MM.1S (cell line): Measurements from ENCODE around the gene FHDC1.

ENCODE experiments used
- DNase-seq: peaks from one replicate; pipeline ENCODE4 v3.0.0-alpha.2; 2015
- H2AFZ ChIP-seq: fragments of 300-600 bp; sonication (generic); 2 replicates; pipeline ENCODE4 v1.6.0; 2016; ENCODE audit warnings: antibody characterized with exemption, low read length
- H3F3A ChIP-seq: fragments of 300-600 bp; sonication (generic); 2 replicates; pipeline ENCODE4 v1.6.1; 2016; ENCODE audit warnings: mild to moderate bottlenecking, antibody characterized with exemption, low read length, moderate library complexity, mixed read lengths; ENCODE audit not compliant: insufficient read depth
- H3K27ac ChIP-seq: fragments of 300-600 bp; sonication (generic); 2 replicates; pipeline ENCODE4 v1.5.1; 2016; ENCODE audit warnings: mild to moderate bottlenecking, low read length
- H3K27me3 ChIP-seq: fragments of 300-600 bp; sonication (generic); replicated peaks from 2 replicates; pipeline ENCODE4 v1.6.0; 2016; ENCODE audit warnings: low read length; ENCODE audit not compliant: insufficient read depth
- H3K36me3 ChIP-seq: fragments of 300-600 bp; sonication (generic); replicated peaks from 2 replicates; pipeline ENCODE4 v1.6.1; 2016; ENCODE audit warnings: mild to moderate bottlenecking, low read length, mixed read lengths; ENCODE audit not compliant: insufficient read depth
- H3K4me1 ChIP-seq: fragments of 300-600 bp; sonication (generic); 2 replicates; pipeline ENCODE4 v1.6.1; 2016; ENCODE audit warnings: low read length, mixed read lengths
- H3K4me2 ChIP-seq: fragments of 300-600 bp; sonication (generic); 2 replicates; pipeline ENCODE4 v1.6.0; 2016; ENCODE audit warnings: low read depth, low read length
- H3K4me3 ChIP-seq: fragments of 300-600 bp; sonication (generic); 2 replicates; pipeline ENCODE4 v1.5.1; 2016; ENCODE audit warnings: low read length, mixed read lengths
- H3K79me2 ChIP-seq: fragments of 300-600 bp; sonication (generic); 2 replicates; pipeline ENCODE4 v1.6.1; 2016; ENCODE audit warnings: mixed run types, low read length, mixed read lengths
- H3K9ac ChIP-seq: fragments of 300-600 bp; sonication (generic); 2 replicates; pipeline ENCODE4 v1.6.1; 2016; ENCODE audit warnings: low read length, mixed read lengths
- H3K9me2 ChIP-seq: fragments of 300-600 bp; sonication (generic); replicated peaks from 2 replicates; pipeline ENCODE4 v1.6.1; 2016; ENCODE audit warnings: mild to moderate bottlenecking, low read length, mixed read lengths; ENCODE audit not compliant: insufficient read depth
- H3K9me3 ChIP-seq: fragments of 300-600 bp; sonication (generic); replicated peaks from 2 replicates; pipeline ENCODE4 v1.6.1; 2016; ENCODE audit warnings: mild to moderate bottlenecking, low read length, mixed read lengths; ENCODE audit not compliant: insufficient read depth
- H4K20me1 ChIP-seq: fragments of 300-600 bp; sonication (generic); 2 replicates; pipeline ENCODE4 v1.6.1; 2016; ENCODE audit warnings: mild to moderate bottlenecking, low read length, moderate library complexity, mixed read lengths; ENCODE audit not compliant: insufficient read depth
- CTCF ChIP-seq: fragments of 300-600 bp; sonication (generic); IDR thresholded peaks from 2 replicates; pipeline ENCODE4 v1.5.1; 2016; ENCODE audit warnings: antibody characterized with exemption, low read length, mixed read lengths
- EZH2 ChIP-seq: fragments of 300-600 bp; sonication (generic); optimal IDR thresholded peaks from 2 replicates; pipeline ENCODE3; 2017; ENCODE audit warnings: low read depth, mild to moderate bottlenecking, antibody characterized with exemption, low read length, mixed read lengths
- EZH2phosphoT487 ChIP-seq: fragments of 300-600 bp; sonication (generic); IDR thresholded peaks from 2 replicates; pipeline ENCODE4 v1.6.1; 2018; ENCODE audit warnings: antibody characterized with exemption, low read length

Gene FHDC1

GRCh38 chr4:152973629-152974467, 37.7 kb downstream of the FHDC1 start:
- no peaks in the 10 kb centered on the region for H3K36me3 ChIP-seq
- no peak overlapping the region for H2AFZ ChIP-seq
- H3K9me3 ChIP-seq = no peaks in the 10 kb centered on the region
- no peaks in the 10 kb centered on the region for H3K9me2 ChIP-seq
- H3K4me3 ChIP-seq = no peak overlapping the region
- H4K20me1 ChIP-seq = no peaks in the 10 kb centered on the region
- no peak overlapping the region for H3K9ac ChIP-seq
- no peaks in the 10 kb centered on the region for H3K27me3 ChIP-seq
- H3K79me2 ChIP-seq = no peaks in the 10 kb centered on the region
- no peaks in the 10 kb centered on the region for H3K4me1 ChIP-seq
- no peak for DNase-seq
- no peak overlapping the region for H3K27ac ChIP-seq
- no peaks in the 10 kb centered on the region for H3F3A ChIP-seq
- TF ChIP-seq EZH2 (no peak), CTCF (no peak), EZH2phosphoT487 (no peak)
- no peak overlapping the region for H3K4me2 ChIP-seq

- Histone ChIP-seq H3K4me1 (no peaks in the 10 kb centered on the region), H3K27me3 (no peaks in the 10 kb centered on the region), H3K9me2 (no peaks in the 10 kb centered on the region), H3K4me2 (no peak overlapping the region), H3K9ac (no peak overlapping the region), H3K4me3 (no peak overlapping the region), H3F3A (no peaks in the 10 kb centered on the region), H3K79me2 (no peaks in the 10 kb centered on the region), H2AFZ (no peak overlapping the region), H3K9me3 (no peaks in the 10 kb centered on the region), H4K20me1 (no peaks in the 10 kb centered on the region), H3K36me3 (no peaks in the 10 kb centered on the region), H3K27ac (no peak overlapping the region)
- TF ChIP-seq CTCF = no peak
- no peak for TF ChIP-seq EZH2
- TF ChIP-seq EZH2phosphoT487 = no peak
- no peak for DNase-seq
Observed at GRCh38 chr4:152974468-152975379, 38.6 kb downstream of the FHDC1 start.

GRCh38 chr4:152975380-152976211, 39.5 kb downstream of the FHDC1 start:
- H3K9me2 ChIP-seq = no peaks in the 10 kb centered on the region
- no peak overlapping the region for H3K4me2 ChIP-seq
- H3K4me3 ChIP-seq = no peak overlapping the region
- no peak overlapping the region for H3K27ac ChIP-seq
- TF ChIP-seq EZH2phosphoT487 = no peak
- no peak for TF ChIP-seq EZH2
- no peak for TF ChIP-seq CTCF
- no peaks in the 10 kb centered on the region for H3F3A ChIP-seq
- DNase-seq = no peak
- no peak overlapping the region for H2AFZ ChIP-seq
- no peaks in the 10 kb centered on the region for H3K79me2 ChIP-seq
- no peaks in the 10 kb centered on the region for H4K20me1 ChIP-seq
- H3K4me1 ChIP-seq = no peaks in the 10 kb centered on the region
- H3K9ac ChIP-seq = no peak overlapping the region
- no peaks in the 10 kb centered on the region for H3K36me3 ChIP-seq
- H3K9me3 ChIP-seq = no peaks in the 10 kb centered on the region
- H3K27me3 ChIP-seq = no peaks in the 10 kb centered on the region
